Measurements from ENCODE around the gene TMEM62. TPM values are rescaled to one million over a fixed set of nuclear protein-coding genes. Genes with fewer than 3 reads are reported as not detected.
A peak's percentile ranks its signal among the peaks of the same experiment; 100 is the strongest.

Gene TMEM62
- total RNA-seq, 4 donors from 2014 or later = 11.5 to 25.2 (median 22.9) TPM

GRCh38 chr15:43105778-43106485 lies 27.5 kb upstream of the TMEM62 start, which contains the start of gene UBR1:
Gene UBR1 (minus strand): TSS chr15:43106038. CDS start chr15:43106022, 16 bp downstream.
- peak; percentile 95 for ATAC-seq
- TF ChIP-seq POLR2A (IDR thresholded peaks at IDR 0.05) (peak; percentile 55 to 63), POLR2AphosphoS5 (IDR thresholded peaks at IDR 0.05) (peak; percentile 84), EP300 (IDR thresholded peaks at IDR 0.05) (no peak), CTCF (IDR thresholded peaks at IDR 0.05) (no peak)
- H3K36me3 ChIP-seq = peaks cover 0 to 12% of the 10 kb centered on the region in 2 donors
- no peaks in the 10 kb centered on the region for H3K27me3 ChIP-seq
- 0 to 1% methylated on average over 4 to 16 of the region's 33 CpGs for WGBS, 2 donors (ENCODE audit: low coverage in 1 of 2)
- no peaks in the 10 kb centered on the region for H3K9me3 ChIP-seq
- peak within 1 kb of the TSS; percentile 79 to 92 (median 88) for H3K27ac ChIP-seq
- H3K4me3 ChIP-seq = peak within 1 kb of the TSS; percentile 59 to 90
- peaks cover 9 to 43% (median 14%) of the 10 kb centered on the region in 3 donors for H3K4me1 ChIP-seq

- peaks cover 9 to 43% (median 14%) of the 10 kb centered on the region in 3 donors for H3K4me1 ChIP-seq
- H3K27me3 ChIP-seq = no peaks in the 10 kb centered on the region
- 12 to 30% methylated on average over 7 of the region's 7 CpGs for WGBS, 2 donors (ENCODE audit: low coverage in 1 of 2)
- ATAC-seq = peak; percentile 6
- no peaks in the 10 kb centered on the region for H3K9me3 ChIP-seq
- H3K36me3 ChIP-seq = peaks cover 0 to 8% of the 10 kb centered on the region in 2 donors
- peak overlapping the region; percentile 79 to 92 (median 88) for H3K27ac ChIP-seq
- peak overlapping the region; percentile 59 to 90 for H3K4me3 ChIP-seq
- TF ChIP-seq POLR2A (IDR thresholded peaks at IDR 0.05) (no peak), EP300 (IDR thresholded peaks at IDR 0.05) (no peak), POLR2AphosphoS5 (IDR thresholded peaks at IDR 0.05) (no peak), CTCF (IDR thresholded peaks at IDR 0.05) (no peak)
Measured at GRCh38 chr15:43106486-43106829, 26.9 kb upstream of the TMEM62 start.

DNA sequence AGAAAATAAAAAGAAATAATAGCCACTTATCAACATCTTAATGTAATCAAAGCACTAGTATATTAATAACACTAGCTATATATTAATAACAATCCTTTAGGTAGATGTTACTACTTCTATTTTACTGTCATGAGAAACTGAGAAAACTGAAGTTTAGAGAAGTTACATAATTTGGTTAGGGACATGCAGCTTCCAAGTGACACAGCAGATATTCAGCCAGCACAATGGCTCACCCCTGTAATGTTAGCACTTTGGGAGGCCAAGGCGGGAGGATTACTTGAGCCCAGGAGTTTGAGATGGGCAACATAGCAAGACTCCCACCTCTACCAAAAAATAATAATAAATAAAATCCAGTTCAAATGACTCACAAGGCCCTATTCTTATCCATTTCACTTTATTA lies 25.6 kb upstream of the TMEM62 start:
- Histone ChIP-seq H3K9me3 (no peaks in the 10 kb centered on the region), H3K4me3 (no peak overlapping the region), H3K27ac (no peak overlapping the region), H3K4me1 (peaks cover 9 to 35% (median 14%) of the 10 kb centered on the region in 3 donors), H3K27me3 (no peaks in the 10 kb centered on the region), H3K36me3 (peaks cover 0 to 6% of the 10 kb centered on the region in 2 donors)
- TF ChIP-seq POLR2A (IDR thresholded peaks at IDR 0.05) = no peak
- no peak for TF ChIP-seq CTCF (IDR thresholded peaks at IDR 0.05)
- TF ChIP-seq POLR2AphosphoS5 (IDR thresholded peaks at IDR 0.05) = no peak
- TF ChIP-seq EP300 (IDR thresholded peaks at IDR 0.05) = no peak
- no peak for ATAC-seq
- 83 to 91% methylated on average over 1 of the region's 1 CpG for WGBS, 2 donors (ENCODE audit: low coverage in 1 of 2)

- no peaks in the 10 kb centered on the region for H3K27me3 ChIP-seq
- peaks cover 0 to 7% (median 3%) of the 10 kb centered on the region in 3 donors for H3K4me1 ChIP-seq
- TF ChIP-seq POLR2AphosphoS5 (IDR thresholded peaks at IDR 0.05) (no peak), CTCF (IDR thresholded peaks at IDR 0.05) (no peak)
- no peak overlapping the region for H3K27ac ChIP-seq
- H3K4me3 ChIP-seq = no peak overlapping the region
- no peak for ATAC-seq
- WGBS, 2 donors (ENCODE audit: low coverage in 1 of 2) = 61 to 63% methylated on average over 3 of the region's 3 CpGs
- no peaks in the 10 kb centered on the region for H3K36me3 ChIP-seq
- H3K9me3 ChIP-seq = no peaks in the 10 kb centered on the region
Measured at GRCh38 chr15:43111354-43111753, 22.0 kb upstream of the TMEM62 start.

DNA sequence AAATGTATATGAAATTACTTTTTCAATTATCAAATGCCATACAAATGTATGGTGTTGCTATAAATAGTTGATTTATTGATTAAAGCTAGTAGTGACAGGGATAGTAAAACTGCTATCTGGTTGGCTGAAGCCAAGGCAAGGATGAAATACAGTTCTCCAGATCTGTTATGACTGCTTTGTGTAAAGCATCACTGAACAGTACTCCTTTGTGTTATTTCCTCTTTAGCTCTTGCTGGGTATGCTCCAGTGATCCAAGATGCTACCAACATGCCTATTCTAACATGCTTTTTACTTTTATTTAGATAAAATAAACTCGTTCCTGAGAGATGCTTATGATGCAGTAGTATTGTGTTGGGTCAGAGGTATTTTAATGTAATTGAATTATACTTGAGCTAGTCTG lies 15.1 kb upstream of the TMEM62 start:
- Histone ChIP-seq H3K9me3 (no peaks in the 10 kb centered on the region), H3K27me3 (no peaks in the 10 kb centered on the region), H3K27ac (no peak overlapping the region), H3K4me1 (peaks cover 0 to 12% (median 0%) of the 10 kb centered on the region in 3 donors), H3K36me3 (no peaks in the 10 kb centered on the region), H3K4me3 (no peak overlapping the region)
- no peak for ATAC-seq
- TF ChIP-seq POLR2AphosphoS5 (IDR thresholded peaks at IDR 0.05) (no peak), POLR2A (IDR thresholded peaks at IDR 0.05) (no peak), EP300 (IDR thresholded peaks at IDR 0.05) (no peak), CTCF (IDR thresholded peaks at IDR 0.05) (no peak)
- 50% methylated on average over 1 of the region's 1 CpG; no CpG with 5 or more reads in 1 of the 2 donors for whole genome bisulfite sequencing, 2 donors (ENCODE audit: low coverage in 1 of 2)
